GM21737 (cell line): ENCODE data around the gene CDH13.

Source experiments
- ATAC-seq: cut with Tn5 transposase; IDR thresholded peaks from one replicate; pipeline ENCODE4 v1.9.1; 2021; ENCODE audit warnings: mild to moderate bottlenecking, moderate library complexity; ENCODE audit not compliant: unreplicated experiment

Gene CDH13

DNA sequence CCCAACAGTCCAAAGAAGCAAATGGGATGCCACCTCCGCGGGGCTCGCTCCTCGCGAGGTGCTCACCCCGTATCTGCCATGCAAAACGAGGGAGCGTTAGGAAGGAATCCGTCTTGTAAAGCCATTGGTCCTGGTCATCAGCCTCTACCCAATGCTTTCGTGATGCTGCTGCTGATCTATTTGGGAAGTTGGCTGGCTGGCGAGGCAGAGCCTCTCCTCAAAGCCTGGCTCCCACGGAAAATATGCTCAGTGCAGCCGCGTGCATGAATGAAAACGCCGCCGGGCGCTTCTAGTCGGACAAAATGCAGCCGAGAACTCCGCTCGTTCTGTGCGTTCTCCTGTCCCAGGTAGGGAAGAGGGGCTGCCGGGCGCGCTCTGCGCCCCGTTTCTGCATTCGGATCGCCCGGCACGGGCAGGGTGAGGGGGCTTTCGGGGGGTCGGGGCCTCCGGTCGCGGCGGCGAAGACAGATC is at the start of gene CDH13:
Gene CDH13, plus strand, starts transcription at position 179 of the 471 bp plus-strand sequence.
- ATAC-seq = no peak

DNA sequence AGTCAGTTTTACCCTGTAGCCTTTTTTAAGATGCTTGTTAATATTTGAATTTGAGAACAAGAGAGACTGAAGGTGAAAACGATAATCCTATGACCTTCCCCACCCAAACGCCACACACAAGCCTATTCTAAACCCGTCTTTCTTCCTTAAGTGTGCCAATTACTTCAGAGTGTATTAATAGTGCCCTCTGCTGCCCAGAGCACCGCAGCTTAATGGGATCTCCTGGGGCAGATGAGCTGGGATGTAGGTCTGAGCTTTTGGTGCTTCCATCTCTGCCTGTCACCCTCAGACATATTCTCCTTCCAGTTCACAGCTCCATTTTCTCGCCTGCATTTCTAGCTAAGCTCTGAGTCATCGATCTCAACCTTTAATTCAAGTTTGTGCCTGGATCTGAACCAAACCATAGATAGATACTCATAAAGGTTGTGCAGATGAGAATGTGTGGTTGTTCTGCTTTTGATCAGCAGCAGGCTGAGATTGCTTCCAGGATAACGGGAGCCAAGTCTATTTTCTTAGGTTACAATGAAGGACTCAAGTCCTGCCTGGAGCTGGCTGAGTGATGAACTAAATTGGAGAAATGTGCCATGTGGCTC is 46.4 kb upstream of the CDH13 start:
- no peak for ATAC-seq

DNA sequence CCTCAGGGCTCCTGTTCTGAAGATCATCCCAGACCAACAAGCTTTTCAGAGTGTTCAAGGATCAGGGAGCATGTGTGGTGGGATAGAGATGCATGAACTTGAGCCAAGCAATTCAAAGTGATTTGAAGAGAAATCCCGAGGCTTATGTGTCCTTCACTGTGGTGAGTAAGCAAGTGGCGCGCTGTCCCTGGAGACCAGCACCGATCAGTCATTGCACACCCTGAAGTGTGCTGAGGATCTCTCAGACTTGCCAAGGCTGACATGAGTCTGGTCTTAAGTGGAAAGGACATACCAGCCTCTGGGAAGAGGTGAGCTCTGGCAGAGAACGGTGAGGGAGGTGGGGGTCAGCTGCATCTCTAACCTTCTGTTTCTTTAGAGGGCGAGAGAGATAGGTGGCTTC is 43.8 kb upstream of the CDH13 start:
- no peak for ATAC-seq

DNA sequence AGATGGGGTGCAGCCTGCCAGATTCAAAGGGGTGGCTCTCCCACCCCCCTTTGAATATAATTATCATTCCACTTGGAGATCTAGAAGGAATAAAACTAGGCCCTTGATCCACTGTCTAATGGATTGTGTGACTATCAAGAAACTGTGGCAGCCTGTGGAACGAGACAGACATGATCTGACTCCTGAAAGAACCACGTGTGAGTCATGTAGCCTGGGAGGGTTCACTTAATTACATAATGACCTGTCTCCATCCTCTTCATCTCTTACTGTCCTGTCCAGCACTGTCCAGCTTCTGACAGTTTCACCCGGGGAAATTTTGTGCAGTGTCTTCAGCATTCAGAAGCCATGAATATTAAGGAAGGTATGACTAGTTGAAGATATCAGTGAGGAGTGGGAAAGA is 43.3 kb upstream of the CDH13 start:
- no peak for ATAC-seq

DNA sequence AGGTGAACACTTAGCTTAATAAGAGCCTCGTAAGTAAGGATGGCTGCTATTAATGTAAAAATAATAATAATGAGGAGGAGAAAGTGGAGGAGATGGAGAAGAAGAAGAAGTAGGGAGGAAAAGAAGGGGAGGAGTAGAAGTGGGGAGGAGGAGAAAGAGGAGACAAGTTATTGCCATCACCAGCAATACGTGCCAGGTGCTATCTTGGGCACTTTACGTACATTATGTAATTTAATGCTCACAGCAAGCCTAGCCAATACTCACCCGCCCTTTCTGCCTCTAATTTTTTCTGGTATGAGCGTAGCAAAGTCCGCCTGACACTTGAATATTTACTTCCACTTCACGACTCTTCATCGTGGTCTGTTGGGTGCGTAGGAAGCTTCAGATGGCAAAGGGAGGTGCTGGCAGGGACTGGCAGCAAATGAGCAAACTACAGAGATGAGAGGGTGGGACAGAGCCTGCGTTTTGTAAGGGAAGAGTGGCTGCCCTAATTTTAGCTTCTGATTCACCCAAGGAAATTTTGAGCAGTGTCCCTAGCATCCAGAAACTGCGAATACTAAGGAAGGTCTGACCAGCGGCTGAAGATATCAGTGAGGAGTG is 42.1 kb upstream of the CDH13 start:
- ATAC-seq = no peak

DNA sequence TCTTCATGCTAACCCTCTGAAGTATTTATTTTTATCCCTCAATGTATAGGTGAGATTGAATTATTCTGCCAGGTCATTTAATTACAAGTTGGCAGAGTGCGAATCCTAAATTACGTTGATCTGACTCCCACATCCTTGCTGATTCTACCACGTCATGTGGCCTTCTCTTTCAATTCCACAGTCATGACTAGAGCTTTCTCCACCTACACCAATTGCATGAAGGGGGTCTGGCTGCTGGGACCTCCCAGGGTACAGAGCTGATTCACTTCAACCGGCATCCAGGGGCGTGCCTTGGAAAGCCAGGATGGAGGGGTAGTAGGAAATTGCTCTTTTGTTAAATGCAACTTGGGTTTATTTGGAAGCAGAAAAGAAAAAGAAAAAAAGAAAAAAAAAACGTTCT is 41.1 kb upstream of the CDH13 start:
- ATAC-seq = no peak

DNA sequence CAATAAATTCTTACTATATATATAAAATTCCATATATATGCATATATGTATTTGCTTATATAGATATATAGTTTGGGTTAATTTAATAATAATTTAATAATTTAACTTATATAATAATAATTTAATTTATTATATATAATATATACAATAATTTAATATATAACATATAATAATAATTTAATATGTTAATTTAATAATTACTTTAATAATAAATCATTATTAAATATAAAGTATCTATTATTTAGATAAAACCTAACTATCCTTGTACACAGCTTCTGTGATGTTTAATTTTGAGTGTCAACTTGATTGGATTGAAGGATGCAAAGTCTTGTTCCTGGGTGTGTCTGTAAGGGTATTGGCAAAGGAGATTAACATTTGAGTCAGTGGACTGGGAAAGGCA is 40.6 kb upstream of the CDH13 start:
- ATAC-seq = no peak

DNA sequence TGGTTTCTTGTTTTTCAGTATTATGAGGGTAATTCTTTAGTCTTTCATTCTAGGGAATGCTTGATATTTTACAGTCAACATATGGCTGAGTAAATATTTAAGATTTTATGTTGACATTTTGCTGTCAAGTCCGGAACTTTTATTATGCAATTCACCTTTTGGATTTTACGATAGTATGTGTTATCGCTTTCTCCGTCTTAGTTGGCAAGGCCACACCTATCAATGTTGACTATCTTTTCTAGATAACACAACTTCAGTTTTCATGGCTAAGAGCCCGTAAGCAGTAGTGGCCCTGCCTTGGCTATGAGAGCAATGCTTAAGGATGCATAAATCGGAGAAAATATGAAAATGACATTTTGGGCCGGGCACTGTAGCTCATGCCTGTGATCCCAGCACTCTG is 39.5 kb upstream of the CDH13 start:
- ATAC-seq = no peak

DNA sequence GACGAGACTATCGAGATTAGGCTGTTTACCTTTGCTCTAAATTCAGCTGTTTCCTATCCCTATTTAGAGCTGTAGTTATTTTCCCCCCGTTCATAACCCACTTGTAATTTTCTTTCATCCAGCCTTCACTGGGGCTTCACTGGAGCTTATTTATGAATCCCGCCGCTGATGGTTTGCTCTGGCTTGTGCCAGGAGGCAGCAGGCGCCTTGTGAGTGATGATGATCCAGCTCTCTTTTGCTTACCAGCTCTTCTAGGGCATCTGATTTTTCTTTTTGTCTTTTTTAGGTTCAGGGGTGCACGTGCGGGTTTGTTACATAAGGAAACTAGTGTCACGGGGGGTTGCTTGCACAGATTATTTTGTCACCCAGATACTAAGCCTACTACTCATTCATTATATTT is 37.4 kb upstream of the CDH13 start:
- ATAC-seq = no peak

DNA sequence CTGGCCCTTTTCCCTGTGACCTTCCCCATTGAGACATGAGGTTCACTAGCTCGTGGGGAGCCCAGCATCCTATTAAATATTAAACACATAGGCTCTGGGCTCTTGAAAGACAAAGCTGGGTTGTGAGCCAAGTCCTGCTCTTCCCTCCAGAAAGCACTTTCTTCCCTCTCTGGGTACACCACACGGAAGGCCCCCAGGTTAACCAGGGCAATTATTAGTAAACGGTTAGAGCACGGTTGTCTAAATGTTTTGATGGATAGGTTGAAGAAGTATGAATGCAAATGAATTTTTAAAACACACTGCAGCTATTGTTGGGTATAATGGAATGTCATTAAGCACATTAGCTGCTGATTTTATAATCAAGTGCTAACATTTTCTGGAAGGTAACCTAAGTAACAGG is 32.7 kb upstream of the CDH13 start:
- no peak for ATAC-seq

DNA sequence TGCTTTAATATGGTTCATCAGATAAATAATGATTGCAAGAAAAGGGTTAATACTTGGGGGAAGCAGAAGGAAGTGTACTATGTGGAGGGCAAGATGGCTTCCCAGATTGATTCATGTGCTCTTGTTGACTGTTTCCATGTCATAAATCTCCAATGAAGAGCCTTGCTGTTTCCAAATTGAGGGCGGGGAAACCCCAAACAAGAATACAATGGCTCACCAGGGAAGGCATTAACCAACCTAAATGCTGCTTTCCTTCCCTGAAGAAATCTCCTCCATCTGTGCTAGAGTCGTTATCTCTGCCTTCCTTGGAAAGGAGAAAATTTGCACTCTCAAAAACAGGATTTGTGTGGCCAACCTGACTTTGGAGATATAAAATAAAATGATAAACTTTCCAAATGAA is 28.0 kb upstream of the CDH13 start:
- ATAC-seq = no peak

DNA sequence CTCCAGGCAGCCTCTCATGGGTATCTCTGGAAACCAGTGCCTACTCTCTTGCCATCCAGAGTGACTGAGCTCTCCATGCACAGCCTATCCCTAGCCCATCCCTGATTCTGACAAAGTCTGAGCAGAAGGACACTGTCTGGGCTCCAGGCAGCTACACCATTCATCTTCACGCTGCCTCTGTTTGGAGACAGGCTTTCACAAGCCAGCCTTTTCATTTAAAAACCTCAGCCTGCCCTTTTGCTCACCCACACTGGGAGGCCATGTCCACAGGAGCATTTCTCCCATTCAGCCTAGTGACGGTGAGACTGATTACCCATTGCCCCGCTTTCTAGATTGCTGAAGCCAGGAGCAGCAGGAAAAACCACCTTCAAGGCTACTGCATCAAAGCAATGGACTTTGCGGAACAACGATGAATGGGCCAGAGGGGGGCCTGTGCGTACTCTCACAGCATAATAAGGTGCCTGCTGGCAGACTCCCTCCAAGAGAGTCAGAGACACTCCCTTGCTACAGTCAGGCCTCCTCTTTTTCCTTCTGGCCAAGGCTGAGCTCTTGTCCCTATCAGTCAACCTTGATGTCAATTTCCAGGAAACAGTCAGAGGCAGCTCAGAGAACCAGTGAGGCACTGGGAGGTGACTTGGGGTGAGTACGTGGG is 24.7 kb upstream of the CDH13 start:
- no peak for ATAC-seq

DNA sequence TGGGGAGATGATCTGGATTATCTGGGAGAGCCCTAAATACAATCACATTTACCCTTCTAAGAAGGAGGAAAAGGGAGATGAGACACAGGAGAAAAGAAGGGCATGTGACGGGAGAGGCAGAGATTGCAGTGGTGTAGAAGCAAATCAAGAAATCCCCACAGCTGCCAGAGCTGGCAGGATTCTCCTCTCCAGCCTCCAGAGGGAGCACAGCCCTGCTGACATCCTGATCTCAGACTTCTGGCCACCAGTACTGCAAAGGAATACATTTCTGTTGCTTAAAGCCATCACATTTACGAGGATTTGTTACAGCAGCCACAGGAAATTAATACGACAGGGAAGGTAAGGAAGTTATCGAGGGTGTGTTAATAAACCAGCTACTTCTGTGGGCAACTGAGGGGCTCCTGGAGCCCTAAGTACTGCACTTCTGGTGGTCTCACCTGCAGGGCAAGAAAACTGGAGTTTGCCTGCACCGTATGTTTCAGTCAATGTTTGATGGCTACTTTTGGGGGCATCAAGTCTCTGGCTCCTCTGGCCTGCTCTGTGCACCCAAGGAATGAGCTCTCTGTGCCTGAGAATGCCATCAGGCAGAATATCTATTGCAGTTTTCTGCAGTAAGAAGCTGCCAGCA is 22.9 kb upstream of the CDH13 start:
- no peak for ATAC-seq

DNA sequence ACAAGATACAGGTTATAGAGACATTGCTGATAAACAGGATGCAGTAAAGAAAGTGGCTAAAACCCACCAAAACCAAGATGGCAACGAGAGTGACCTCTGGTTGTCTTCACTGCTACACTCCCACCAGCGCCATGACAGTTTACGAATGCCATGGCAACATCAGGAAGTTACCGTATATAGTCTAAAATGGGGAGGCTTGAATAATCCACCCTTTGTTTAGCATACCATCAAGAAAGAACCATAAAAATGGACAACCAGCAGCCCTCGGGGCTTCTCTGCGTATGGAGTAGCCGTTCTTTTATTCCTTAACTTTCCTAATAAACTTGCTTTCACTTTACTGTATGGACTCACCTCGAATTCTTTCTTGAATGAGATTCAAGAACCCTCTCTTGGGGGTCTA is 21.7 kb upstream of the CDH13 start:
- no peak for ATAC-seq

DNA sequence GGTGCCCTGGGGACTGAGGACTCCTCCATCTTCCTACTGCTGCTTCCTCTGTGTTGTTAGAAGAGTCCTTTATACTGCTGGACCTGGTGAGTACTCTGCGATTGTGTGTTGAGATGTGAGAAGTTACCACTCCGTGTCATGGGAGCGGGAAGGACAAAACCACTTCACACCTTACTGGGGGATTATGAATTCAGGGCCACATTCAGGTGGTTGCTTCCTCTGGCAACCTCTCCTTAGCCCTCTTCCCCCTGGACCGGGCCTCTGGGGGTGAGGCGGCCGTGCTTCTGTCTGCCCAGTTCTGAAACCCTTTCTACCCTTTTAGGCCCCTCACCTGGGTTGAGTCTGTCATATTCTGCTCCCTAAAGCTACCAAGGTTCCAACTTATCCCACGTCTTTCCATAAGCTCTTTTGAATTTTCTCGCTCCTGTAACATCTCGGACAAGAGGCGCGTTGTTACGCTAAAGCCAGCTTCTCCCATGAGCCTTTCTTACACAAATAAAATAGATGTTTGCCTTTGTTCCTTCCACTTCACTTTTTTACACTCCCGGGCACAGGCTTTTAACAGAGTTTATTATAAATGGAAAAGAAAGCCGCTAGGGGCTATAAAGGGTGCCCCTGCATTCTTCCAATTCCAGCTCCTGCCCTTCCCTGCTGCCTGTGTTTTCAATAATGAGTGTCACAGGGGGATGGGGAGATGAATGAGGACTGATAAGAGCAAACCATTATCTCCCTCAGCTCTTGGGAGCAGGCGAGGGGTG is 20.7 kb upstream of the CDH13 start:
- ATAC-seq = no peak

DNA sequence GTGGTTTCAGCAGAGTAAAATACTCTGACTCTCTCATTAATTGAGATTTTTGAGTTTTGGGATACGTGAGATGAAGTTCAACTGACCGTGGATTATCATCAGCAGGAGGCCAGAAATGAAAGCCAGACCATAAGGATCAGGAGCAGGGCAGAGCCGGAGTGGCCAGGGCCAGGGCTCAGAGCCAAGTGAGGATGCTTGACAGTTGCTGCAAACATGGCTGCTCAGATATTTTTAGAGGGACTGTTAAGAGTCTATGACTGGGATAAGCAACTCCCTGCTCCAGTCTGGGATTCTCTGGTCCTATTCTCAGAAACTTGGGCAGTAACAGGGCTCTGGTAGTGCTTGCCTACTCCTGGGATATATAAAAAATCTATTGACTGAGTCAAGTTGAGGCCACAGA is 17.6 kb upstream of the CDH13 start:
- ATAC-seq = no peak

DNA sequence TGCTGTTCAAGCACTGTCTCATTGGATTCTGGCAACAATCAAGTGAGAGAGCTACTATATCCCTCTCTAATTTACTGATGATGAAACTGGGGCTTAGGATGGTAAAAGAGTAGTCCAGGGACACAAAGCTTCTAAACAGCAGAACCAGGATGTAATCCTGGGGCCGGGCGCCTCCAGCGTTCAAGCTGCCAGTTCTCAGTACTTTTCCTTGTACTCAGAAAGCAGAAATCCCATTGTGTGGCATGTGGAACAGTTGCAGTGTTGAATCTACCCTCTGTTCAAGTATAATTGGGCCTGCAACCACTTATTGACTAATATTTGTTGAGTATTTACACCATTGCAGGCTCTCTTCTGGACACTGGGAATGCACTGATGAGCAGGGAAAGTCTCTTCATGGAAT is 14.5 kb upstream of the CDH13 start:
- ATAC-seq = no peak

DNA sequence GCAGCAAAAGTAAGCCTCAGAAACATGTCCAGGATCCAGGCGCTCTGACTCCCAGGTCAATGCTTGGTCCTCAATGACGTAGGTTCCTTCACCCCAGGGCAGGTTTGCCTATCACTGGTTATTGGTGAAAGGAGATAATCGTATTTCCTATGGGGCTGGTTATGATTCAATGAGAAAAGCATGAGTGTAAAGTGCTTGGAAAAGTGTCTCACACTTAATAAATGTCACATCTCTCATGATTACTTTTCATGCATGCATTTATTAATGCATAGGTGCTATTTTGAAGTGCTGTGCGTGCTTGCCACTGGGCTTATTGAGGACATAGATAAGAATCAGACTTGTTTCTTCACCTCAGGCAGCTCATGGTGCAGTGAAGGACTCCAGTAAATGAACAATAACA is 10.4 kb upstream of the CDH13 start:
- no peak for ATAC-seq

DNA sequence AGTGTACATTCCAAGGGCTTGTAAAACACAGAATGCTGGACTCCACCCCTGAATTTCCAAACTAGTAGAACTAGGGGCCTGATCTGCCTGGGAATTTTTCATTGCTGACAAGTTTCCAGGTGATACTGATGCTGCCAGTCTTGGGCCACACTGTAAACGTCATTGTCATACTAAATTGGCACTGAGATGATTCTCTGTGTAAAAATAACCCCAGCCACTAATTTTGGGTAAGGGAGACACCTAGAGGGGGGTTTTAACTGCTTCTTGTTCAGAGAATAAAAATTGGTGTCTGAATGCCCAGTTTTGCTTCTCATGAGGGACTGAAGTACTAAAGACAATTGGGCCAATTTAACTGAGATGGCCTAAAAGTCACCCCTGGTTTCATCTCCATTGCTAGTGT is 5.0 kb upstream of the CDH13 start:
- no peak for ATAC-seq

DNA sequence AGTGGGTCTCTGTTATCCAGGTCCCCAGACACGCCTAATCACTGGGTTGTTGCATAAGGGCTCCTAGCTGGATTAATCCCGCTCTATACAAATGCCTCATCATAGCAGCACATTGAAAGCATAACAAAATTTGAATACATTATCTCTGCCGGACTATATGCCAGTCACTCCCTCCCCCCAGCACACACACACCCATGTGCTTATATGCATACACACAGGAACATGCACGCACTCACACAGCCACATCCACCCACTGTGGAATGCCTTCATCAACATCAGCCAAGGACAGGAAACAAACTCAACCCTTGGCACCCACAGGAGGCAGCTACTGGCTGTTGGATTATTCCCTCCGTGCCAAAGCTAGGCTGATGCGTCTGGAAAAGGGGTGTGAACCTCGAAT is 3.5 kb upstream of the CDH13 start:
- no peak for ATAC-seq
